Measurements from ENCODE around the gene FIGN. TPM values are rescaled to one million over a fixed set of nuclear protein-coding genes. Genes with fewer than 3 reads are reported as not detected.

FIGN gene
- total and polyA plus RNA-seq, 2 donors (not counting 3 experiments of a cell fraction or from before 2014, with no cell fraction given): 1.8 to 8.1 TPM

DNA sequence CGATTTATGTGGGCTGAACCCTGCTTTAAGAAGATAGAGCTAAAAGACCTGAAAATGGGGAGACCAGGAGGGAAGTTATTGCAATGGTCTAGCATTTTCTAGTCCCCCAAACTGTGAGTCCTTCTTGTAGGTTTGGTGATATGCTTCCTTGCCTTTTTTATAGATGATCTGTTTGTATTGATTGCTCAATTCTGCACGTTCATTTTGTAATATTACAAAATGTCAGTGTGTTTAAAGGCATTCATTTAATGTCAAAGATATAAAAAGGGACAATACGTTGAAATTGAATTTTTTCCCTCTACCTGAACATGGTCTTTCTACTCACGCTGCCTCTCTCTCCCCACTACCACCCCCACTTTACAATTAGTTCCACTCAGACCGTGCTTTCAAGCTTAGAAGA is 5.6 kb upstream of the FIGN start:
- dilution Hi-C loops (cut with MboI; ENCODE audit: extremely low pct_ligation_motif_present, low sequenced_read_pairs): no loop called here
- CTCF ChIA-PET: interaction anchor here (1.7 kb wide), 1 partner anchor 12 kb away, joined by 3 read pairs; no protein-coding TSS in a partner anchor

DNA sequence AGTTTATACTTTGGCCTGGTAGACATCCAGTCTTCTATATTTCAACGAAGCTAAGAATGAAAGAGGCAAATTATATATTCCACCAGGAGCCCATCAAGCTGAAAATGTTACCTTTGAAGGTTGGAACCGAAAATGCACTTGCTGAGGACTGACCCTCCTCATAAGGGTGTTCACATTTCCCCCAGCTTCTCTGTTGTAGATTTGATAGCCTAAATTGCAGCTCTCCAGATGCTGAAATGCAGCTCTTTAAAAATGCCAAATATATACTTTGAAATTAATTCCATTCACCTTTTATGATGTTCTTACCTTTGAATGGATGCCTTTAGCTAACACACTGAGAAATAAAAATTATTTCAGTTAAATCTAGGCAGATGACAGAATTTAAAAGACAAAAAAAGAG is 1.8 kb upstream of the FIGN start:
- intact Hi-C loops (cut with micrococcal nuclease) (loop anchor here (2.0 to 5.0 kb wide), 6 partner anchors 41 to 547 kb away; no protein-coding TSS in a partner anchor), dilution Hi-C loops (cut with MboI; ENCODE audit: extremely low pct_ligation_motif_present, low sequenced_read_pairs) (no loop called here)
- TF ChIP-seq FOS (IDR thresholded peaks at IDR 0.05; ENCODE audit: borderline replicate concordance, insufficient read depth, low read length) (no peak), POLR2A (IDR thresholded peaks at IDR 0.05; ENCODE audit: low read depth, low read length) (no peak), MYC (IDR thresholded peaks at IDR 0.05; ENCODE audit: low read depth, low read length) (no peak), JUN (IDR thresholded peaks at IDR 0.05; ENCODE audit: borderline replicate concordance, insufficient read depth, insufficient read length, low read depth) (no peak), POLR2AphosphoS5 (IDR thresholded peaks at IDR 0.05; ENCODE audit: insufficient read depth, low read depth, low read length) (no peak), EZH2 (IDR thresholded peaks at IDR 0.05; ENCODE audit: borderline replicate concordance, low read depth, low read length, severe bottlenecking) (no peak), GATA2 (IDR thresholded peaks at IDR 0.05; ENCODE audit: insufficient read depth, insufficient read length, low read depth, low read length) (no peak)
- TF ChIP-seq, protein P1, sequence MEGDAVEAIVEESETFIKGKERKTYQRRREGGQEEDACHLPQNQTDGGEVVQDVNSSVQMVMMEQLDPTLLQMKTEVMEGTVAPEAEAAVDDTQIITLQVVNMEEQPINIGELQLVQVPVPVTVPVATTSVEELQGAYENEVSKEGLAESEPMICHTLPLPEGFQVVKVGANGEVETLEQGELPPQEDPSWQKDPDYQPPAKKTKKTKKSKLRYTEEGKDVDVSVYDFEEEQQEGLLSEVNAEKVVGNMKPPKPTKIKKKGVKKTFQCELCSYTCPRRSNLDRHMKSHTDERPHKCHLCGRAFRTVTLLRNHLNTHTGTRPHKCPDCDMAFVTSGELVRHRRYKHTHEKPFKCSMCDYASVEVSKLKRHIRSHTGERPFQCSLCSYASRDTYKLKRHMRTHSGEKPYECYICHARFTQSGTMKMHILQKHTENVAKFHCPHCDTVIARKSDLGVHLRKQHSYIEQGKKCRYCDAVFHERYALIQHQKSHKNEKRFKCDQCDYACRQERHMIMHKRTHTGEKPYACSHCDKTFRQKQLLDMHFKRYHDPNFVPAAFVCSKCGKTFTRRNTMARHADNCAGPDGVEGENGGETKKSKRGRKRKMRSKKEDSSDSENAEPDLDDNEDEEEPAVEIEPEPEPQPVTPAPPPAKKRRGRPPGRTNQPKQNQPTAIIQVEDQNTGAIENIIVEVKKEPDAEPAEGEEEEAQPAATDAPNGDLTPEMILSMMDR (IDR thresholded peaks at IDR 0.05; ENCODE audit: extremely low read depth in 1 of 2, insufficient read depth in 1 of 2, low read depth in 1 of 2, low read length in 2 of 2): no peak
- TF ChIP-seq, protein P2, sequence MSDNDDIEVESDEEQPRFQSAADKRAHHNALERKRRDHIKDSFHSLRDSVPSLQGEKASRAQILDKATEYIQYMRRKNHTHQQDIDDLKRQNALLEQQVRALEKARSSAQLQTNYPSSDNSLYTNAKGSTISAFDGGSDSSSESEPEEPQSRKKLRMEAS (IDR thresholded peaks at IDR 0.05; ENCODE audit: insufficient read depth, insufficient read length): no peak
- ChIA-PET POLR2A (no interaction called here), CTCF (interaction anchor here (0.8 kb wide), 1 partner anchor 392 kb away, joined by 4 read pairs; no protein-coding TSS in a partner anchor)
- Histone ChIP-seq H3K27me3 (ENCODE audit: control insufficient read depth in 2 of 2, insufficient read depth in 2 of 2, low read length in 2 of 2) (peaks cover 0 to 4% of the 10 kb centered on the region in 2 experiments), H3K79me2 (ENCODE audit: control insufficient read depth, insufficient read depth, low read length) (peaks cover 11% of the 10 kb centered on the region), H2AFZ (ENCODE audit: low read depth, low read length) (no peak overlapping the region), H3K4me2 (ENCODE audit: insufficient read depth, low read length) (no peak overlapping the region), H3K9ac (replicated peaks; ENCODE audit: extremely low read depth, insufficient read depth, low read length) (no peak overlapping the region), H3K27ac (ENCODE audit: insufficient read depth, low read depth, low read length) (no peak overlapping the region), H4K20me1 (replicated peaks; ENCODE audit: control insufficient read depth, extremely low read depth, insufficient read depth, low read length) (no peaks in the 10 kb centered on the region), H3K4me1 (ENCODE audit: control insufficient read depth, extremely low read depth, insufficient read depth, low read length) (peaks cover 11% of the 10 kb centered on the region), H3K9me1 (replicated peaks; ENCODE audit: control insufficient read depth, extremely low read depth, insufficient read depth, low read length) (no peaks in the 10 kb centered on the region), H3K4me3 (replicated peaks in 1 of 3; ENCODE audit: insufficient read depth in 1 of 3, low read depth in 1 of 3, low read length in 3 of 3) (no peak overlapping the region), H3K36me3 (ENCODE audit: control insufficient read depth in 2 of 2, extremely low read depth in 1 of 2, insufficient read depth in 2 of 2, low read length in 2 of 2) (no peaks in the 10 kb centered on the region), H3K9me3 (replicated peaks; ENCODE audit: control insufficient read depth, insufficient read depth, low read length) (no peaks in the 10 kb centered on the region)
- no TSS peak for BruUV-seq (replicated peaks)
- DNase-seq (ENCODE audit: low read depth, low spot score): no peak
- no peak for FAIRE-seq

More for the DNA sequence above, 5.6 kb upstream of the FIGN start:
- Histone ChIP-seq H3K4me3 (replicated peaks in 1 of 3; ENCODE audit: insufficient read depth in 1 of 3, low read depth in 1 of 3, low read length in 3 of 3) (no peak overlapping the region), H3K36me3 (ENCODE audit: control insufficient read depth in 2 of 2, extremely low read depth in 1 of 2, insufficient read depth in 2 of 2, low read length in 2 of 2) (no peaks in the 10 kb centered on the region), H3K4me2 (ENCODE audit: insufficient read depth, low read length) (no peak overlapping the region), H3K9me1 (replicated peaks; ENCODE audit: control insufficient read depth, extremely low read depth, insufficient read depth, low read length) (no peaks in the 10 kb centered on the region), H3K4me1 (ENCODE audit: control insufficient read depth, extremely low read depth, insufficient read depth, low read length) (peaks cover 3% of the 10 kb centered on the region), H3K79me2 (ENCODE audit: control insufficient read depth, insufficient read depth, low read length) (no peaks in the 10 kb centered on the region), H2AFZ (ENCODE audit: low read depth, low read length) (no peak overlapping the region), H4K20me1 (replicated peaks; ENCODE audit: control insufficient read depth, extremely low read depth, insufficient read depth, low read length) (no peaks in the 10 kb centered on the region), H3K9me3 (replicated peaks; ENCODE audit: control insufficient read depth, insufficient read depth, low read length) (no peaks in the 10 kb centered on the region), H3K27ac (ENCODE audit: insufficient read depth, low read depth, low read length) (no peak overlapping the region), H3K9ac (replicated peaks; ENCODE audit: extremely low read depth, insufficient read depth, low read length) (no peak overlapping the region), H3K27me3 (ENCODE audit: control insufficient read depth in 2 of 2, insufficient read depth in 2 of 2, low read length in 2 of 2) (peaks cover 0 to 4% of the 10 kb centered on the region in 2 experiments)
- intact Hi-C loops (cut with micrococcal nuclease): no loop called here
- FAIRE-seq: no peak
- DNase-seq (ENCODE audit: low read depth, low spot score): no peak
- no peak for TF ChIP-seq MYC (IDR thresholded peaks at IDR 0.05; ENCODE audit: low read depth, low read length)
- POLR2A ChIA-PET: no interaction called here
- BruUV-seq (replicated peaks): no TSS peak
